ENCODE measurements around the gene PTMS.

DNA sequence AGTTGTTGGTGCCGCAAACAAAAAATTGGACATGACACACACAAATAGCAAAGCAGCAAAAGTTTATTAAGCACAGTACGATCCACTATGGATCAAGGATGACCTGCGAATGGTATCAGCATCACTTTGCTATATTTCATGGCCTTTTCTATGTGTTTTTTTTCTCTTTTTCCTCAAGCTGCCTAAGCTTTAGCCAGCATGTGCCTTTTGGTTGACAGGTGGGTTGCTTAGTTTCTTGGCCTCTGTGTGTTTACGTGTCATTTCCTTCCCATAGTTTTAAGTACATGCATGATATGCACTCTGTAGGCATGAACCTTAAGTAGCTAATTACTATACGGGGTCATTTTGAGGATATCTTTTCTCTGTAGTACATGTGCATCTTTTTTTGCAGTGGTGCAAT lies 33.0 kb downstream of the PTMS start:
- TF ChIP-seq, protein P1, sequence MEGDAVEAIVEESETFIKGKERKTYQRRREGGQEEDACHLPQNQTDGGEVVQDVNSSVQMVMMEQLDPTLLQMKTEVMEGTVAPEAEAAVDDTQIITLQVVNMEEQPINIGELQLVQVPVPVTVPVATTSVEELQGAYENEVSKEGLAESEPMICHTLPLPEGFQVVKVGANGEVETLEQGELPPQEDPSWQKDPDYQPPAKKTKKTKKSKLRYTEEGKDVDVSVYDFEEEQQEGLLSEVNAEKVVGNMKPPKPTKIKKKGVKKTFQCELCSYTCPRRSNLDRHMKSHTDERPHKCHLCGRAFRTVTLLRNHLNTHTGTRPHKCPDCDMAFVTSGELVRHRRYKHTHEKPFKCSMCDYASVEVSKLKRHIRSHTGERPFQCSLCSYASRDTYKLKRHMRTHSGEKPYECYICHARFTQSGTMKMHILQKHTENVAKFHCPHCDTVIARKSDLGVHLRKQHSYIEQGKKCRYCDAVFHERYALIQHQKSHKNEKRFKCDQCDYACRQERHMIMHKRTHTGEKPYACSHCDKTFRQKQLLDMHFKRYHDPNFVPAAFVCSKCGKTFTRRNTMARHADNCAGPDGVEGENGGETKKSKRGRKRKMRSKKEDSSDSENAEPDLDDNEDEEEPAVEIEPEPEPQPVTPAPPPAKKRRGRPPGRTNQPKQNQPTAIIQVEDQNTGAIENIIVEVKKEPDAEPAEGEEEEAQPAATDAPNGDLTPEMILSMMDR (IDR thresholded peaks at IDR 0.05; ENCODE audit: low read depth, low read length): no peak
- TF ChIP-seq POLR2A (IDR thresholded peaks at IDR 0.05; ENCODE audit: extremely low read depth, insufficient read length): no peak

Data from NB4 (cell line).